Measurements from ENCODE around the gene FAM32A.

FAM32A gene

DNA sequence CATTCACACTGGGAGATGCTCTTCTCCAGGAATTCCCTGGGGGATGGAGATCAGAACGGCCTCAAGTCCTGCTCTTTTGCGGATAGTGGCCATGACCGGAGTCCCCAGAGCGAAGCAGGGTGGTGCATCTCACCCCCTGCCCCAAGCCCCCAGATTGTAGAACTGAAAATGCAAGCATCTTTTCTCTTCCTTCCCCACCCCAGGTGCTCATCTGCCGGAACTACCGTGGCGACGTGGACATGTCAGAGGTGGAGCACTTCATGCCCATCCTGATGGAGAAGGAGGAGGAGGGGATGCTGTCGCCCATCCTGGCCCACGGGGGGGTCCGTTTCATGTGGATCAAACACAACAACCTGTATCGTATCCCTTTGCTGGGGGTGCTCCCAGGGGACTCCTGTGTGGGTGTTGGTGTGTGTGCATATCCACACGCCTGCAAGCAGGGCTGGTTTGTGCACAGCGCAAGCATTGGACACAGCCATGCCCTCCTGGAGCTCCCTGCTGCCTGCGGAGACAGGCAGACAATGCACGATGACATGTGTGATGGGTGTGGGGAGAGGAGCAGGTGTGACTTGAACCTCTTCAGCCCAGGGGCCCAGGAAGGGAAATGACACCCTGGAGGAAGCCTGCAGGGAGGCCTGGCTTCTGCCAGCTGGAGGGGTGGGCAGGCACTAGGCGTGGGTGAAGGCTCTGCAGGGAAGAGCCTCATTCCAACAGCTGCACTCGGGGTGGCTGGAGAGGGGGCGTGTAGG lies 18.2 kb downstream of the FAM32A start:
- no peak for DNase-seq

DNA sequence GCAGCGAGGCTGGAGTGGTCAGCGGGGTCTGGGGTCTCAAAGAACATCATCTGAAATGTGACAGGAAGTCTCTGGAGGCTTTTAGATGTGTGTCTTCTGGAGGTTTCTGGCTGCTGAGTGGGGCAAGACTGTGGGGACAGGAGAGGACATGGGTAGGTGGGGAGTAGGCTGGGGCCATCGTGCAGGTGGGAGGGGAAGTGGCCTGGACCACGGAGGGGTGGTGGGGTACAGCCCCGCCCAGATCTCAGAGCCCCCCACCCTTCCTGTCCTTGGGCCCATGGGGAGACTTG lies 18.7 kb downstream of the FAM32A start:
- DNase-seq: no peak

- no peak for DNase-seq
Observed at GRCh38 chr19:16205205-16206045, 20.2 kb downstream of the FAM32A start.

DNA sequence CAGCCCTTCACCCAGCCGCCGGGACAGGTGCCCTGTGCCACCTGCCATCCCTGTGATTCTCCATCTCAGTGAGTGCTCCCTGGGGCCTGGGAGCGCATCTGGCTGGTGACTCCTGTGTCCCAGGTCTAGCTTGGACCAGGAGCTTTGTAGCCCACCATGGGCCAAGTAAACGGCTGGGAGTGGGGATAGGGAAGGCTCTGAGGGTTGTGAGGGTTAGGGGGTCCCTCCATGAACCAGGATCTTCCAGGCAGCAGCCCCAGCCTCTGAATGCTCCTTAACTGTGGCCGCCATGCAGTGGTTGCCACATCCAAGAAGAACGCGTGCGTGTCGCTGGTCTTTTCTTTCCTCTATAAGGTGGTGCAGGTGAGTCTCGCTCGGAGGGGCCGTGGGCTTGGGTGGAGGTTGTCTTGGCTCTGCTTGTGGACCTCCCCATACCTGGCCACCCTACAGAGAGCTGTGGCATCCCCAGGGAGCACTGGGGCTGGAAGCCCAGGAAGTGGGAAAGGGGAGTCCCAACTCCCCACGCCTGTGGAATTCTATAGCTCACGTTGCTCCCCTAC lies 20.9 kb downstream of the FAM32A start:
- DNase-seq: no peak

- DNase-seq: no peak
Observed at GRCh38 chr19:16206637-16207036, 21.4 kb downstream of the FAM32A start.

DNA sequence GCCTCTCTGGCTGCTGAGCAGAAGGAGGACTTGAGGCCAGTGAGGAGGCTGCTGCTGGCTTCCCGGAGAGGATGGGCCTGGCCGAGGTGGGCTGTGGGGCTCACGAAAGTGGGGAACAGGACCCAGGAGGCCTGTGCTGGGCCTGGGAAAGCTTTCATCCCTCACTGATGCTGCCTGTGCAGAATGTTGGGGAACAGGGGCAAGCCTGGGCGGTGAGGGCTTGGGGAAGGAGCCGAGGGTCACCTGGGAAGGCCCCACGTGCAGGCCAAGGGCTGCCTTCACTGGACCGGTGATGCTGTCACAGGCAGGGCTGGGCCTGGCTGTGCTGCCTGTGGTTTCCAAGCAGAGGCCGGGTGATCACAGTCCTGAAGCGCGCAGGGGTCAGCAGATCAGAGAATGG lies 21.9 kb downstream of the FAM32A start:
- no peak for DNase-seq

DNA sequence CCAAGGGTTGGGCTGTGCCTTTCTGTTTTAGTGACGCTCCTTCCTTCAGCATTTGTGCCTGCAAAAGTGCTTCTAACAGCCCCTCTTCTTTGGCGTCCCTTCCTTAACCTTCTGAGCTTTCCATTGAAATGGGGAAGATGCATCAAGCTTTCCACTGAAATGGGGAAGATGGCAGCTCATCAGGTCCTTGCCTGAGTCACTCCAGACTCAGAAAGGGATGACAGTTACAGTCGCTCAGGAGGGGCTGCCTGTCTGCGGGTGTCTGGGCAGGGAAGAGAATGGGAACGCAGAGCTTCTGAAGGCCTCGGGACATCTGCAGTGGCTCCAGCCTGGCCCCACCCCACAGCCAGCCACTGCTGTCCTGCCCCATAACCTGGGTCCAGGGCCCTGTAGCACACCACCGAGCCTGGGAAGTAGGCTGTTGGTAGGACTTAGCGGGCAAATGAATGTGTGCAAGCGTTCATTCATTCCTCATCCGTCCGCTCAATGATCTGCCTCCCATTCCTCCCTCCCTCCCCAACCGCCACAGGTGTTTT lies 22.3 kb downstream of the FAM32A start:
- DNase-seq: no peak

DNA sequence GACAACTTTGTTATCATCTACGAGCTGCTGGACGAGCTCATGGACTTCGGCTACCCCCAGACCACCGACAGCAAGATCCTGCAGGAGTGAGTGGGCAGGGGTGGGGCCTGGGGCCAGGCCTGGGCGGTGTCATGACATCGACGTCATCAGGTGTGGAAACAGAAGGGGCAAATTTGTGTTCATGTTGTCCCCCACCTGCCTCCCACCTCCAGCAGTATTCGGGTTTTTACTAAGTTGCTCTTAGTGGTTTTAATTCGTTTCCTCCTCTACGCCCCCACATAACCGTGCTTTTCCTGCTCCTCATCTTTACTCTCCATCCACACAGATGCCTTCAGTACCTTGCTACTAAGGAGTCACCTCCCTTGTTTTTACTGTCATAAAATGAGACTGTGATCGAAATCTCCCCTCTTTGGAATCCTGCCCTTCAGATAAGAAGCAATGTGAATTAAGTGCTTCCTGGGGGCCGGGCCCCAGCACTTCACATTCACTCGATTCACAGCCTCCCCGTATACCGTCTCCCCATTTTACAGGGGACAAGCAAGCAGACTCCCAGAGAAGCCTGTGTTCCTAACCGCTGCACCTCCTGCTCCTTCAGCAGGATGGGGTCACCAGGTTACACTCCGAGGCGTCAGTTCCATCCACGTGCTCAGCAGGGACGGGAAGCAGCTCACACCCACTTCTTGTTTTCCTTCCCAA lies 23.0 kb downstream of the FAM32A start:
- DNase-seq: peak; percentile 18

- no peak for DNase-seq
Observed at GRCh38 chr19:16208847-16209665, 23.8 kb downstream of the FAM32A start.

- DNase-seq: no peak
Observed at GRCh38 chr19:16210168-16210567, 25.0 kb downstream of the FAM32A start.

GRCh38 chr19:16213076-16213475 lies 27.9 kb downstream of the FAM32A start:
- DNase-seq: no peak

DNA sequence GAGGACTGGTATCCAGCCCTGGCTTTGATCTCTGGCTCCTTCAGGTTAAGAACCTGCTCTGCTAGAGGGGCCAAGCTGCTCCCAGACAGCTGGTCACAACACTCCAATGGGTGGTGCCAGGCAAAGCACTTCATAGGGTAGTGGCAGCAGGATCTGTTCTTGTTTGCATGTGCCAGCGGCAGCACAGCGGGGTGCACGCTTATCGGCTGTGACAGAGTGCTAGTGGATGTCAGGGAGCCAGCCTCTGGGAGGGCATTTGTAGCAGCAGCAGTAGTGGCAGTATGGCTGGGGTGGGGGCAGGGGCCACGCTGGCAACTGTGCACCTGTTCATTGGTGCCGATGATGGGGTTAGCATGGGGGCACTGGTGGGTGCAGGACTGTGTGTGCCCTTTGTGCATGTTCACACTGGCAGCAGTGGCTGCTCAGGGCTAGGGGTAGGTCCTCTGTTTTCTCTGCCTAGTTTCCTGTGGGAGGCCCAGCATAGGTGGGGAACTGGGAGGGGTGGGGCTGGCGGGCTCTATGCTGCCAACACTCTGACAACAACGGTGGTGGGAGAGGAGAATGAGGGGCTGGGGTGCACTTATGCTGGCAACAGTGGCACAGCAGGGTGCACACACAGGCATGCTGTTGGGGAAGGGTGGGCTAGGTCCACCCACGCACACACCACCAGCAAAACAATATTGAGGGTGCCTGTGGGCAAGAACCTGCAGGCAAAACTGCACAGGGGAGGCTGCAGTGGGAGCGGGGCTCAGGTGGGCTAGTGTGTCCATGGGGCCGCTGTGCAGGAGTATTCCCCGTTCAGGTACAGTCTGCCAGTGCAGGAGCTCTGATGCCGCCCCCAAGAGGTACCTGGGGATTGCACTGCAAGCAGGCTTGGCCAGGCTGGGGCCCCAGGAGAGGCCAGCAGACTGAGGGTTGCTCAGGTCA lies 31.8 kb downstream of the FAM32A start:
- DNase-seq: no peak

DNA sequence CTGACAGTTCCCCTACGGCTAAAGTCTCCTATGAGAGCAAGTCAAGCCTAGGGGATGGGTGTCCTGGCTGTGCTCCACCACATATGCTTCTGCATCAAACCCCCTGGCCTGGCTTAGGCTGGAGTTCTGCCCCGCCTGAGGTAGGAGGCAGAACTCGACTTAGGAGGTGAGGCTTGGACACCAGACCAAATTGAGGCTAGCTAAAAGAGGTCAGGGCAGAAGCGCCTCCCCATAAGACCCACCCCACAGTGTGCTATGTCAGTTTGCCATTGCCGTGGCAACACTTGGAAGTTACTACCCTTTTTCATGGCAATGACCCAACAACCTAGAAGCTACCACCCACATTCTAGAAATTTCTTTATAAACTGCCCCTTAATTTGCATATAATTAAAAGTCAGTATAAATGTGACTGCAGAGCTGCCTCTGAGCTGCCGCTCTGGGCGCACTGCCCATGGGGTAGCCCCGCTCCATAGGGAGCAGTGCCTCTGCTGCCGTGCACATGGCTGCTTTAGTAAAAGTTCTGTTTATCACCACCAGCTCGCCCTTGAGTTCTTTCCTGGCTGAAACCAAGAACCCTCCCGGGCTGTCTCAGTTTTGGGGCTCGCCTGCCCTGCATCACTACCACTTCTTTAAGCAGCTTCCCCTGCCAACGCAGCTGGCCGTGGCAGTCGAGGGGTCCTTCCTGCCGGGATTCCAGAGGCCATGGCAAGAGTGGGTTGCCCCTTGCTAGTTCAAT lies 32.7 kb downstream of the FAM32A start:
- DNase-seq: no peak

GRCh38 chr19:16218851-16219250 lies 33.6 kb downstream of the FAM32A start:
- DNase-seq: no peak

DNA sequence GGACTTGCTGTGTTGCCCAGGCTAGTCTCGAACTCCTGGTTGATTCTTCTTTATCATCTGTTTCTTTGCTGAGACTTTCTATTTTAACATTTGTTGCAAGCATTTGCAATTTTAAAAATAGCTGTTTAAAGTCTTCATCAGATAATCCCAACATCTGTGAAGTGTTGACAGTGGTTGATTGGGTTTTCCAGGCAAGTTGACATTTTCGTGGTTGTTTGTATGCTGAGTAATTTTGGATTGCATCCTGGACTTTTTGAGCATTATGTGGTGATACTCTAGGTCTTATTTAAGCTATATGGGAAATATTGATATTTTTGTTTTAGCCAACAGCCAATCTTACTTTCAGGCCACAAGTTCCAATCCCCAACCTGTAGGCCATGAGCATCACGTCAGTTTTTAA lies 37.6 kb downstream of the FAM32A start:
- no peak for DNase-seq

- no peak for DNase-seq
Observed at GRCh38 chr19:16223746-16224145, 38.5 kb downstream of the FAM32A start.

GRCh38 chr19:16224293-16225045 lies 39.3 kb downstream of the FAM32A start:
- no peak for DNase-seq

GRCh38 chr19:16225279-16226183 lies 40.3 kb downstream of the FAM32A start:
- DNase-seq: no peak

DNA sequence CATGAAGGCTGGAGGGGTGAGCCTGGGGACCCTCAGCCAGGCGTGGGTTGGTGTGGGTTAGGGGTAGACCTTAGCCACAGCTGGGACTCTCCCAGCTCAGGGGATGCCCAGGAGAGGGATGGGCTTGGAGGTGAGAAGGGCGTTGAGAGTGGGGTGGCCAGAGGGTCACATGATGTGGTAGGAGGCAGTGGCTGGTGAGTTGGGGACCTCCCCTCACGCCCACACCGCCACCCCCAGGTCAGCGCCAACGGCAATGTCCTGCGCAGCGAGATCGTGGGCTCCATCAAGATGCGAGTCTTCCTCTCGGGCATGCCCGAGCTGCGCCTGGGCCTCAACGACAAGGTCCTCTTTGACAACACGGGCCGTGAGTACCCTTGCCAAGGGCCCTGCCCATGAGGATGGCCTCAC lies 41.0 kb downstream of the FAM32A start:
- no peak for DNase-seq

Data from activated CD4-positive, alpha-beta T cell treated with anti-CD3 and anti-CD28 coated beads, Interleukin-10, Interleukin-2, amounts not matched to agents 100 ng/mL and 50 ng/mL, durations not matched to agents 16 hours and 8 hours (primary cell).